ENCODE data around the gene VAMP1.

VAMP1 gene

GRCh38 chr12:6461401-6462233, 8.9 kb downstream of the VAMP1 start:
- DNase-seq (ENCODE audit: low spot score) = peak; percentile 82

GRCh38 chr12:6460751-6461371, 9.6 kb downstream of the VAMP1 start:
- DNase-seq (ENCODE audit: low spot score) = no peak
- no peak for TF ChIP-seq CTCF (IDR thresholded peaks at IDR 0.05; ENCODE audit: extremely low read depth, missing control alignments)

More at GRCh38 chr12:6461401-6462233, 8.9 kb downstream of the VAMP1 start:
- no peak for TF ChIP-seq CTCF (IDR thresholded peaks at IDR 0.05; ENCODE audit: extremely low read depth, missing control alignments)

GRCh38 chr12:6459004-6459337, 11.5 kb downstream of the VAMP1 start:
- TF ChIP-seq CTCF (IDR thresholded peaks at IDR 0.05; ENCODE audit: extremely low read depth, missing control alignments) = no peak
- no peak for DNase-seq (ENCODE audit: low spot score)

GRCh38 chr12:6458281-6459003, 12.0 kb downstream of the VAMP1 start:
- no peak for TF ChIP-seq CTCF (IDR thresholded peaks at IDR 0.05; ENCODE audit: extremely low read depth, missing control alignments)
- no peak for DNase-seq (ENCODE audit: low spot score)

GRCh38 chr12:6457220-6457945, 13.1 kb downstream of the VAMP1 start:
- TF ChIP-seq CTCF (IDR thresholded peaks at IDR 0.05; ENCODE audit: extremely low read depth, missing control alignments) = no peak
- no peak for DNase-seq (ENCODE audit: low spot score)

- TF ChIP-seq CTCF (IDR thresholded peaks at IDR 0.05; ENCODE audit: extremely low read depth, missing control alignments) = no peak
- no peak for DNase-seq (ENCODE audit: low spot score)
Observed at GRCh38 chr12:6452944-6453630, 17.4 kb downstream of the VAMP1 start.
